HTR-8/SVneo (cell line): Measurements from ENCODE around the gene ULK1.
"Not testable (repeated sequence)": the region's sequence is repeated elsewhere in the genome, so short reads cannot be mapped to it uniquely, and the experiment has no call there.

Experiments
- DNase-seq: peaks from one replicate; pipeline ENCODE4 v3.0.0; 2011; ENCODE audit warnings: low spot score, mixed read lengths; ENCODE audit not compliant: insufficient read length
- FAIRE-seq: peaks from 2 replicates; lab custom pipeline; 2011; peaks lifted over from hg19 to GRCh38; lab: Jason Lieb, UNC

Gene ULK1

DNA sequence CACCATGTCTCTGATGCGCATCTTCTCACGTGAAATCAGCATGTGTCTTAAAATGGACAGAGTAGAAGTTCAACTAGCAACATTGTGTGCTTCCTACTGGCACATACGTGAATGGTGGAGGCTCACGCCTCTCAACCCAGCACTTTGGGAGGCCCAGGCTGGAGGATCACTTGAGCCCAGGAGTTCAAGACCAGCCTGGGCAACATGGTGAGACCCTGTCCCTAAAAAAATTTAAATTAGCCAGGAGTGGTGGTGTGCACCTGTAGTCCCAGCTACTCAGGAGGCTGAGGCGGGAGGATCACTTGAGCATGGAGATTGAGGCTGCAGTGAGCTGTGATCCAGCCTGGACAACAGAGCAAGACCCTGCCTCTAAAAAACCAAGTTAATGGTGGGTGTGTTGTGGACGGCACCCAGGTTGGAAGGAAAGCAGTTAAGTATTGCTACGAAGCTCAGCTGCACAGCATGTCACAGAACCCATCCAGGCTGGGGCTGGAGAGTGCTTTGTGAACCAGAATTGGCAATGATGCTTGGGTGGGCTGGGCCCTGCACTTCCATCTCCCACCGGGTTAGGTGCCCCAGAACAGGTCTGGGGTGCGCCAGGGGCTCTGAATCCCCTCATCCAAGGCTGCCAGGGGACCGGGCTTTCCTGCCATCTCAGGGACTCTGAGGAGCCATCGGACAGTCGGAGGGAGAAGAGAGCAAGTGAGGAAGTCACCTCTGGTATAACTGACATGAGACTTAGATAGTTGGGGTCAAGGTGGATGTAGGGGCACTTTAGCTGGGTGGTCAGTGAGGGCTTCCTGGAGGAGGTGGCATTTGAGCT is 33.0 kb upstream of the ULK1 start:
- DNase-seq (no peak), FAIRE-seq (no peak)

DNA sequence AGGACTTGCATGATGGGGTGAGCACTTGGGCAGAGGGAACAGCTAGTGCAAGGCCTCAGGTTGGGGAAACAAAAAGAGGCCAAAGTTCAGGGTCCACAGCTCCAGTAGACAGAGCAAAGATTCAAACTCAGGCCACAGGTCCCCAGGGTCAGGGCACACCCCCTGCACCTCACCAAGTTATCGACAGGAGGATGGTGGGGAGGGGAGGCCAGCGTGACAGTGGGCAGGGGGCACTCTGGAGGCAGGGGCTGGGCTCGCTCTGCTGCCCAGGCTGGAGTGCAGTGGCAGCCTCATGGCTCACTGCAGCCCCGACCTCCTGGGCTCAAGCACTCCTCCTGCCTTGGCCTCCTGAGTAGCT is 32.4 kb upstream of the ULK1 start:
- DNase-seq (no peak), FAIRE-seq (no peak)

DNA sequence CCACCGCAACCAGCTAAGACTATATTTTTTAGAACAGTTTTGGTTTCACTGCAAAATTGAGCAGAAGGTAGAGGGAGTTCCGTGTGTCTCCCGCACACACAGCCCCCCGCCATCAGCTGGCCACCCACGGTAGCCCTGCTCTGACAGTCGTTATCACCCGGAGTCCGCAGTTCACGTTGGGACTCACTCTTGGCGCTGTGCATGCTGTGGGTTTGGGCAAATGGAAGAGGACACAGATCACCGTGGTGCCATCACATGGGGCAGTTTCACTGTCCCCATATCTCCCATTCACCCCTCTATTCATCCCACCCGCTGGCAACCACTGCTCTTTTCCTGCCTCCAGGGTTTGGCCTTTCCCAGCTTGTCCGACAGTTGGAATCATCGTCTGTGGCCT is 31.8 kb upstream of the ULK1 start:
- DNase-seq, result no peak
- FAIRE-seq, result no peak

DNA sequence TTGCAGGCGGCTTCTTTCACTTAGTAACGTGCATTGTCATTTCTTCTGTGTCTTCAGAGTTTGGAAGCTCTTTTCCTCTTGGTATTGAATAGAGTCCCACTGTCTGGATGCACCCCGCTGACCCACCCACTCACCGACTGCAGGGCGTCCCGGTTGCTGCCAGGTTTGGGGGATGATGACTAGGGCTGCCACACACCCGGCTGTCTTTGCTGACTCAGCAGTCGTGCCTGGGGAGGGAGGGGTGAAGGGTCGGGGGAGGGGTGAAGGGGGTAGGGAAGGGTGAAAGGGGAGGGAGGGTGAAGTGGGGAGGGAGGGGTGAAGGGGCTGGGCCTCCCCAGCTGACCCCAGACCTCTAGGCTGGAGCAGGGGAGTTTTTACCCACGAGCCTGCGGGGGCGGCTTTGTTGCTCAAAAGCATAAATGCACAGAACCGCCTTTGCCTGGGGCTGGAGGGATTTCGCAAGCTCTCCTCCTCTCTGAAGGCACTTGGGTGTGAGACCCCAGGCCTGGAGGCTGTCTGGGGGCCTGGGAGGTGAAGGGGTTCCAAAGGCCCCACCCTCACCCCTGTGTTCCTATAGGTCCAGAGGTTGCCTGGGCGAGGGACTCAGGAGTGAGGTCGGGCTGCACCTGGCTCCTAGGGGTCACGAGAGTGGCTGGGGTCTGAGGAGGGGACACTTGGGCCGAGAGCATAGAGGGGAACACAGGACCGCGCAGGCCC is 31.3 kb upstream of the ULK1 start:
- FAIRE-seq (no peak), DNase-seq (no peak)

DNA sequence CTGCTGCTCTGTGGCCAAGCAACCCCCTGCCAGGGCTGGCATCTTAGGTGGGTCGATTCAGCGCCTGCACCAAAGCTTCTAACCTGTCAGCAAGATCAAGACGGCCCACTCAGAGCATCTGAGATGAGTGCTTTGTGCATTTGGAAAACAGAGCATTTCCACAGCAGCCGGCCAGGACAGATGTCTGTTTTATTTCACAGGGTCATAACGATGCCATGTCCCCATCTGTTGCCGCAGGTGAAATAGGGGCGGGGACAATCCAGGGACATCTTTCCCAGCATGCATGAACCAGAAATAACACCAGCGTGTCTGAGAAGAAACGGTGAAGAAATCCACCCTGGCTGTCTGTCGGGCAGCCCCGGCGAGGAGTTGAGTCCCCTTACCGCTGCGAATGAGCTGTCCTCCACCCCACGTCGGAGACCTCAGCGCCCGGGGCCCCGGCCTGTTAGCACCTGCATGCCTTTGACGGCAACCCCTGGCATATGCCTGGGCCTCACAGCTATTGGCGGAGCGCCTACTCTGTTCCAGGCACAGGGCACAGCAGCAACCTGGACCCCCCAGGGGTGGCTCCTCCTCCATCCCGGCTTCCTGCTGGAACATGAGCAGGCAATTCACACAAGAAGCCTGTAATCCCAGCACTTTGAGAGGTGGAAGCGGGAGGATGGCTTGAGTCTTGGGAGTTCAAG is 30.6 kb upstream of the ULK1 start:
- DNase-seq (no peak), FAIRE-seq (peak; percentile 16)

DNA sequence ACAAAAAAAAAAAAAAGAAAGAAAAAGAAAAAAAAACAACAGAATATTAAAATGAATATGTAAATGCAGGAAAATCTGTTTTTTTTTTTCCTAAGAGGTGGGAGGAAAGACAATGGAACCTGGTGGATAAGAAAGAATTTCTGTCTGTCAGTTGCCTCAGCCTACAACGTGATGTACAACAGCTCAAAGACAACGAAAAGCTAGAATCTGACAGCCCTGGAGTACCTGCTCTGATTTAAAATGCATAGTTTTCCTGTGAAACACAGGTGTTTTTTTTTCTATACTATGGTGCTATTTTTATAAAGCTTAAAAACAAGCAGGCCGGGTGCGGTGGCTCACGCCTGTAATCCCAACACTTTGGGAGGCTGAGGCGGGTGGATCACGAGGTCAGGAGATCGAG is 30.0 kb upstream of the ULK1 start:
- DNase-seq, result no peak
- no peak for FAIRE-seq

DNA sequence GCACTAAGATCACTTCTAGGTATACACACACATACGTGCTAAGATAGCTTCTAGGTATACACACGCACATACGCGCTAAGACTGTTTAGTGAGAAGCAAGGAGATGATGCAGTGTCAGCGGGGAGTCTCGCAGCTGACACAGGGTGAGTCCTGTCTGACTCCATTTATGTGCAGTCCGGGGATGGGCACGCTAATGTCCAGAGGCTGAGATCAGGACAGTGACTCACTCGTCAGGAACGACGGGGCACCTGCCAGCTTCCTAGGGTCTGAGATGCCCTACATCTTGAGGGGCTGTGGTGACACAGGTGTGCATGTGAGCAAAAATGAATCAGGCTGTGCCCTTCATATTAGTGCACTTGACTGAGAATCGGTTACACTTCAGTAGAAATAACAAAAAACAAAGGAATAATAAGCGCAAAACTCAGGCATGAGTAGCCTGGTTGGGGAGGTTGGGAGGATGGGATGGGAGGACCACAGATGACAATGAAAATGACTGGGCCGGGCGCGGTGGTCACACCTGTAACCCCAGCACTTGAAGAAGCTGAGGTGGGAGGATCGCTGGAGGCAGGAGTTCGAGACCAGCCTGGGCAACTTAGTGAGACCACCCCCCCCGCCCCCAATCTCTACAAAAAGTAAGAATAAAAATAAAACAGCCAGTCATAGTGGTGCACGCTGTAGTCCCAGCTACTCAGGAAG is 29.1 kb upstream of the ULK1 start:
- DNase-seq (peak; percentile 76), FAIRE-seq (peak; percentile 96)

DNA sequence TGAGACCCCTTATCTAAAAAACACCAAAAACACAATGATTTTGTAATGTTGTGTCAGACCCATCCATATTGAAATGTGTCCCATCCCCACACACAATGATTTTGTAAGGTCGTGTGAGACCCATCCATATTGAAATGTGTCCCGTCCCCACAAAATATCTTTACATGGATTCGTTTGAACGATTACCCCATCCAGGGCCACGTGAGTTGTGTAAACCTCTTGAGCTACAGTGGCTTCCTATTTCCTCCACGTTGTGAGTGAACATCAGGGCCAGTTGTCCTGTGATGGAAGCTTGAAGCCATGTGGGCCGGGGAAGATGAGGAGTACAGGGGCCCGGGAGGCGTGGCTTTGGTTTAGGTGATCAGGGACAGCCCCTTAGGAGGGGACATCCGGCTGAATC is 27.0 kb upstream of the ULK1 start:
- FAIRE-seq (no peak), DNase-seq (no peak)

DNA sequence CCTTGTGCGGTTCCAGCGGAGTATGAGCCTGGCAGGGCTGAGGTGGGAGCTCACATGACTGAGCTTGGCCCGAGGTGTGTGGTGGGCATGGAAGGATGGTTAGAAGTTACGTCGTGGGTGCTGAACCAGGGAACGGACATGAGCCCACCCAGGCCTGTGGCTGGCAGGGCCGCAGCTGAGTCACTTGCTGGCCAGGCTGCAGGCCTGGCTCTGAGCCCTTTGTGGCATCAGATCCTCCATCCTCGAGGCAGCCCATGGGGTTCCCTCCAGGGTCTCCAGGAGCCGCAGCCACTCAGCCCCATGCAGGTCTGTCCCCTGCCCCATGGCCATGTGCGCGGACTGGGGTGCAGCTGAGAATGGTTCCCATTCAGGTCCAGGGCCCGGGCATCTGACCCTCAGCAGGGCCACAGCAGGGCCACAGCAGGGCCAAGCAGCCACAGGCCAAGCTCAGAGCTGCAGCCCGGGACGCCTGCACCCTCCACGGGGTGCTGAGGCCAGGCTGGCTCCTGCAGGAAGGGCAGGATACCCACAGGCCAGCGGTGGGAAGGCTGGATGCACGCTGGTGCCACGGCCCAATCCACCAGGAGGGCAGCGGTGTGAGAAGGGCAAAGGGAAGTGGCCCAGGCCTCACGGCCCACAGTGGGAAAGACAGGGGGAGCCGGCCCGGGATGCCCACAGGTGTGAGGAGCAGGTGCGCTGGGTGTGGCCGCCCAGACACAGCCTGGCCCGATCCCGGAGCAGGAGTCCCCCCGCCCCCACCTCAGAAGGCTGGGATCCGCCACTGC is 26.3 kb upstream of the ULK1 start:
- FAIRE-seq (no peak), DNase-seq (no peak)

DNA sequence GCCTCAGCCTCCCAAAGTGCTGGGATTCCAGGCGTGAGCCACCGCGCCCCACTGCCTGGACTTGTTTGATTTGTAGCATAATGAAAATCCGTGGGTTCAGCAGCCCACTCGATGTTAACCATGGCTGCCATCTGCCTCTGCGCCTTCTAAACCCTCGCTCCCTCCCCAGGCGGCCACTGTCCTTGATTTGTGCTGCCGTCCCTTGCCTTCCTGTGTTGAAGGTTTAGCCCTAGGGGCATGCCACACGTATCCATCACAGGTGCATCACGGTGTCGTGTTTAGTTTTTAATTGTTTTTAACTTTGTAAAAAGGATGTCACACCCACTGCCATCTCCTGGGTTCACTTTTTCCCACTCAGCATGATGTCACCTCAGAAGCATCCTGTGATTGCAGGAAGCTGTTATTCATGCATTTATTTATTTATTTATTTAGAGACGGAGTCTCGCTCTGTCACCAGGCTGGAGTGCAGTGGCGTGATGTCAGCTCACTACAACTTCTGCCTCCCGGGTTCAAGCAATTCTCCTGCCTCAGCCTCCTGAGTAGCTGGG is 24.5 kb upstream of the ULK1 start:
- DNase-seq, result peak; percentile 79

DNA sequence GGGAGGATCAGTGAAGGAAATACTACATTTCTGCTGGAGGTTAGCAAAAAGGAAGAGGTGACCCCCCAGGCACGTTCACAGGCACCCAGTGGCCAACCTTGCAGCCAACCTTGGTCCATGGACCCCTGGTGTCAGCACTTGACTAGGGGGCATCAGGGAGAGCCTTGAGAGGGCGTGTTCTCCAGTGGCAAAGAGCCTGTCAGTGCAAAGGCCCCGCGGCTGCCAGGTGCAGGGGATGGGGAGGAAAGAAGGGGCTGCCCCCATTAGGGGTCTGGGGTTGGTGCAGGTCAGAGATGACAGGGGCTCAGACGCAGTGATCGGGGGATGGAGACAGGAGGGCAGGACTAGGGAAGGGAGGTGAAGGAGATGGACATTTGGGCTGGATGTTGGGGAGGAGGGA is 22.7 kb upstream of the ULK1 start:
- DNase-seq (no peak), FAIRE-seq (no peak)

More for the DNA sequence above, 24.5 kb upstream of the ULK1 start:
- FAIRE-seq, result no peak

DNA sequence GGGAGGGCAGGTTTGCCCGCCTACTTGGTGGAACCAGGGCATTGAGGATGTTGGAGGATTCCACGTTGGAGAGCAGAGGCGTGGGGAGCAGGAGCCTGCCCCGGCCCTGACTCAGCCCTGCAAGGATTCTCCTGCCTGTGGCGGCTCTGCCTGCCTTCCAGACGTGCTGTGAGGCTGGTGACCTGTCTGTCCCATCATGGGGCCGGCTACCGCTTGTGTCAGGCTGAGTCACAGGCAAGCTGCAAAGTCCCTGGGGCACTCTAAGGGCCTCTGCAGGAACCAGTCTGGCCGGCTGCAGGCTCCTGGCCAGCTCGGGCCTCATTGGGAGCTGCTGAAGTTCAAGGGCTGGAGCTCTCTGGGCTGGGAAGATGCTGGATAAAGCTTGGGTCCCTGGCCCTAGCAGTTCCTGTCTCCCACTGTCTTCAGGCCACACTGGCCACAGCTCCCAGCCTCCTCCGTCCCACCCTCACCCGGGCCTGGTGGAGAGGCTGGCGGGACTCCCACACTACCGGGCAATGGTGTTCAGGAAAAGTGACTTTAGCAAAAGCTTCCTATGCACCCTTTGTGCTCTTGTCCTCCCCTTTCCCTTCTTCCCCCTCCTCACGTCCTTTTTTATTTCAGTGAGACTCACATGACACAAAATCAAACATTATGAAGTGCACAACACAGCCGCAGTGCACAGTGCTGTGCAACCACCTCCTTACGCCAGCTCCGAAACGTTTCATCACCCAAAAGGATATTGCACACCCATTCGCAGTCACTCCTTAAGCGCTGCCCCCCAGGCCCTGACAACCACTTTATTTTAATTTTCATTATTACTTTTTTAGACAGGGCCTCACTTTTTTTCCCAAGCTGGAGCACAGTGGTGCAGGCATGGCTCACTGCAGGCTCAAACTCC is 22.0 kb upstream of the ULK1 start:
- FAIRE-seq (peak; percentile 62), DNase-seq (peak; percentile 59)

DNA sequence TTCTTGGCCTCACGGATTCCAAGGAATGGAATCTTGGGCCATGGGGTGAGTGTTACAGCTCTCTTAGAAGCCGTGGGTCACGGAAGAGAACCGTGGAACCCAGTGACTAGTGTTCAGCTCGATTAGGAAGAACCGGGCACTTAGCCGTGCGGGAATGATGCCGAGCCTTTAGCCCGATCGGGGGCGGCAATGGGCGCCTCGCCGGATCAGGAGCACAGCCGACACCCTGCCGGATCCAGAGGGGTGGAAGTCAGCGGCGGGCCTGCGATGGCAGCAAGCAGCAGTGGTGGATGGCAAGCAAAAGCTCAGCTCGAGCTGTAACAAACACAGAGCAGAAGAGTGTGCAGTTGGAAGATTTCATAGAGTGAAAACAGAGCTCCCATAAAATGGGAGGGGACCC is 21.1 kb upstream of the ULK1 start:
- DNase-seq, result no peak
- no peak for FAIRE-seq

DNA sequence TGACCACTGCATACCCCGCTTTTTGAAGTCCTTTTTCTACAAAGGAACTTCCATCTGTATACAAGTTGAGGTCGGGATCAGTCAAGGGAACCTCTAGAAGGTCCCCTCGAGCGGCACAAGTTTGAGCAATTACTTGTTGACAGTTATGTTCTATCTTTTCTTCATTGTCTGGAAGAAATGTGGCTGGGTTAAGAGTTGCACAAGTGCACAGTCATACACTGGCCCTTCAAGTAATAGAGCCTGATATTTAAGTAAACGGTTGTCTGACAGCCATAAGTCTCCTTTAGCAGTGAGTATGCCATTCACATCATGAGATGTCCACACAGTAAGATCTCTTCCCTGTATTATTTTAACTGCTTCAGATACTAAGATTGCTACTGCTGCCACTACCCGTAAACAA is 19.4 kb upstream of the ULK1 start:
- not testable (repeated sequence) for FAIRE-seq, DNase-seq

DNA sequence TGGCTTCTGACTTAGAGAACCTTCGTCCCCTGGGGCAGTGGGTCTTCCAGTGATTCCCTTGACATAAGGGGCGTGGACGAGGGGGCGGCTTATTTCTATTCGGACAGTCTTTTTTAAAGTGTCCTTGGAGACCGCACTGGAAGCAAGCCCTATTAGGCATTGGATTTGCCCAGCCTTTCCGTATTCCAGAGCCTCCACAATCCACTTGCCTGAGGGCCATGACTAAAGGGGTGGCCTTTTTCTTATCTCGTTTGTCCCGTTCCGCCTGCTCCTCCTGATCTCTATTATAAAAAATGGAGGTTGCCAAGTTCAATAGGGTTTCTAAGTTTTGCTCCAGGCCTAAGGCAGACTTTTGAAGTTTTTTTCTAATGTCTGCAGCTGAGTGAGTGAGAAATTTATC is 17.2 kb upstream of the ULK1 start:
- DNase-seq, FAIRE-seq: not testable (repeated sequence)

DNA sequence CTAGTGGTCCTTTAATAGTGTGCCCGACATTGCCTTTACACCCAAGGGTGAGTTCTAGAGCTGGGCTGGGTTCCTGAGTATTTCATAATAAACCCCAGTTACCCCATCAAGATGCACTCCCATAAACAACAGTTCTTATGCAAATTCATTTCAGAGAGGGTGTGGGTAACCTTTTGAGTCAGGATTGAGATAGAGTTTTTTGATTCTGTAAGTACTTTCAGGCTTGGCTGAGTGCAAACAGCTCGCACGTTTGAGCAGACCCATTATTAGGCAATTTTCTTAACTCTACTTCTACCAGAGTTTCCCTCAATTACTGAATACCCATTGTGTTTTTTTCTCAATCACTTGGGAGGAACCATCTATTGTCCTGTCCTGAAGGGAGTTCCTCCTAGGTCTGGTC is 16.0 kb upstream of the ULK1 start:
- not testable (repeated sequence) for DNase-seq

DNA sequence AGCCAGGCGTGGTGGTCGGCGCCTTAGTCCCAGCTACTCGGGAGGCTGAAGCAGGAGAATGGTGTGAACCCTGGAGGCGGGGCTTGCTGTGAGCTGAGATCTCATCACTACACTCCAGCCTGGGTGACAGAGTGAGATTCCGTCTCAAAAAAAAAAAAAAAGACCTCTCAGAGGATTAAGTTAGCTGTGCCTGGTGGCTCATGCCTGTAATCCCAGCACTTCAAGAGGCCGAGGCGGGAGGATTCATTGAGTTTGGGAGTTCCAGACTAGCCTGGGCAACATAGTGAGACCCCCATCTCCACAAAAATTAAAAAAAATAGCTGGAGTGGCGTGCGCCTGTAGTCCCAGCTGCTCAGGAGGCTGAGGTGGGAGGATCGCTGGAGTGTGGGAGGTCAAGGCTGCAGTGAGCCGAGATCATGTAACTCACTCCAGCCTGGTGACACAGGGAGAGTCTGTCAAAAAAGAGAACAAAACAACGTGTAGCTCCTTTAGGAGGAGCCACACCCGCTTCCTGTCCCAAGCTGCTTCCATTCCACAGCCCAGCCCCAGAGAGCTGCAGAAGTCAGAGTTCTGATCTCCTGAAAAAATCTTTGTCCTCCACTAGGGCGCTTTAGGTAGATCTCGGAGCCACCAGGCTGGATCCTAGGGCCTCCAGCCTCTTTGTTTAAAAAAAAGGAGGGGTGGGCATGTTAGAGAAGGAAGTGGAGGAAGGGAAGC is 11.5 kb upstream of the ULK1 start:
- no peak for DNase-seq
- FAIRE-seq, result no peak

More for the DNA sequence above, 16.0 kb upstream of the ULK1 start:
- FAIRE-seq, result not testable (repeated sequence)

DNA sequence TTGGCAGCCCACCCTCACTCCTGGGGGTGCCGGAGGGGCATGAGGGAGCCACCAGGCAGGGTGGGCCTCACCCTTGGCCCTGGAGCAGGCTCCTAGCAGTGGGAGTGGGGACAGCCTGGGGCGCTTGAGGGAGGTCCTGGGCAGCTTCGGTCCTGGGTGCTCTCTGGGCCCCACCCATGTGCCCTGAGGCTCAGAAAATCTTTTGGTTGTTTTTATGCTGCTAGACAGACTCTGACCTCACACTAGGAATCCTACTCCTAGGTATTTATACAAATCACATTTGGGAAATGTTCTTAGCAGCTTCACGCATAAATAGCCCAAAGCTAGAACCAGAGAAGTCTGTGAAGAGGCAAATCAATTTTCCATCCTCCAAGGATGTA is 10.9 kb upstream of the ULK1 start:
- no peak for DNase-seq
- FAIRE-seq, result no peak
